Measurements from ENCODE around the gene PPP1R15B. TPM values are rescaled to one million over a fixed set of nuclear protein-coding genes. Genes with fewer than 3 reads are reported as not detected.

The PPP1R15B gene
- total RNA-seq, 1 donor, result 30.3 TPM

DNA sequence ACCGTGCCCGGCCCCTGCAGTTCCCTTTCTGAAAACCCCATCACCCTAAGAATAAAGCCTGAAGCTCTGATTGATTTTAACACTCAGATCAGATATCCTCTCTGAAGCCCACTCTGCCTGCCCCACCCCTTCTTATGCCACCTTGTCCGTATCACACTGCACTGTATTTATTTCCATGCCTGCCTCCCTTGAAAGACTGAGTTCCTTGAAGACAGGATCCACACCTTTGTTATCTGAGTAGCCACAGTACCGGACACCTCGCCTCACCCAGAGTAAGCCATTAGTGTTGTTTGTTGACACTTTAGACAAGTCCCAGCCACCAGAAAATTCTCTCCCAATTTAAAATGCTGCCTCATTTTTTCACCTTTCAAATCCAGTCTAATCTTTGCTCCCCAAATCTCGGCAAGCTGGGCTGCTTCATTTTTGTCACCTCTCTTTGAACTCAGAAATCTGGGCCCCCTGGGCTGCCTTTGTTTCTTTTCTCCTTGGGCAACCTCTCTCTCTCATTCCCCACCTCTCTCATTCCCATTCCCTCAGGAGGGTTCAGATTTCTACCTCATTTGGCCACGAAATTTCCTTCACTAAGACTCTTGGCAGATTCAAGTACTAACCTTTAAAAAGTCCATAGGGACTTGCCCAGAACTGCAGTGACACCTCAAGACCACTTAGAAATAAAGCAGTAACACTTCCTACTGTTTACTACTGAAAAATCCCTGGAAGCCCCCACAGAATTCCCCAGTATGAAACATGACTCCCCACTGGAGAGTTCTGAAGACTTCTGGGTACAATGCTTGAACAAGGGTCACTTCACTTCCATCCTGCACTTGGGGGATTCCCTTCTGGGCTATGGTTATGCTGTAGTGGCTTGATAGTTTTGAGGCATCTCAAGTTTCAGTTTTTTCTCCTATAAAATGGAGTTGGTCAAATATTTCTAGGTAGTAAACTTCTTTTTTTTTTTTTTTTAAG, 8.7 kb upstream of the PPP1R15B start:
- no peak overlapping the region for H3K4me3 ChIP-seq (ENCODE audit: low read depth, low read length)
- no peak for DNase-seq (ENCODE audit: low read depth)
- no peak for TF ChIP-seq CTCF (IDR thresholded peaks at IDR 0.05; ENCODE audit: insufficient read depth, low read length)

GRCh38 chr1:204419064-204419403, 7.4 kb upstream of the PPP1R15B start:
- no peak overlapping the region for H3K4me3 ChIP-seq (ENCODE audit: low read depth, low read length)
- peak; percentile 45 for DNase-seq (ENCODE audit: low read depth)
- no peak for TF ChIP-seq CTCF (IDR thresholded peaks at IDR 0.05; ENCODE audit: insufficient read depth, low read length)

DNA sequence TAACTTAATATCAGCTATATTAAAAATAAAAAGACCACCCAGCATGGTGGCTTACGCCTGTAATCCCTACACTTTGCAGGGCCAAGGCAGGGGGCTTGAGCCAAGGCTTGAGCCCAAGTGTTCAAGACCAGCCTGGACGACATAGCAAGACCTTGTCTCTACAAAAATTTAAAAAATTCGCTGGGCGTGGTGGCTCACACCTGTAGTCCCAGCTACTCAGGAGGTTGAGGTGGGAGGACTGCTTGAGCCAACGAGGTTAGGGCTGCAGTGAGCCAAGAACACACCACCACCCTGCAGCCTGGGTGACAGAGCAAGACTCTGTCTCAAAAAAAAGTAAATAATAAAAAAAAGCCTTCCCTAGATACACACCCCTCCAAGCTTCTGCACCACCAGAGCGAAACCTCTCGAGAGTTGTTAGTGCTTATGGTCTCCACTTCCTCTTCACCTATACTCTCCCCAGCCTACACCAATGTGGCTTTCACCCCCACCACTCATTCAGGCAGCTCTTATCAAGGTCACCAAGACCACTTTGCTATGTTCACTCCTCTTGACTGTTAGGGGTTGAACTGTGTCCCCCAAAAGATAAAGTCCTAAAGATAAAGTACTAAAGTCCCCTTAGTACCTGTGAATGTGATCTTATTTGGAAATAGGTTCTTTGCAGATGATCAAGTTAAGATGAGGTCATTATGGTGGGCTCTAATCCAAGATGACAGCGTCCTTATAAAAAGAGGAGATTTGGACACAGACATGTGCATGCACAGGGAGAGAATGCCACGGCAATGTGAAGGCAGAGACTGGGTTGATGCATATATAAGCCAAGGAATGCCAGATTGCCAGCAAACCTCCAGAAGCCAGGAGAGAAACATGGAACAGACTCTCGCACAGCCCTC, 6.8 kb upstream of the PPP1R15B start:
- no peak overlapping the region for H3K4me3 ChIP-seq (ENCODE audit: low read depth, low read length)
- DNase-seq (ENCODE audit: low read depth), result peak; percentile 50
- no peak for TF ChIP-seq CTCF (IDR thresholded peaks at IDR 0.05; ENCODE audit: insufficient read depth, low read length)

GRCh38 chr1:204417074-204417997, 5.7 kb upstream of the PPP1R15B start:
- DNase-seq (ENCODE audit: low read depth), result peak; percentile 97
- TF ChIP-seq CTCF (IDR thresholded peaks at IDR 0.05; ENCODE audit: insufficient read depth, low read length), result no peak
- H3K4me3 ChIP-seq (ENCODE audit: low read depth, low read length), result peak overlapping the region; percentile 32

DNA sequence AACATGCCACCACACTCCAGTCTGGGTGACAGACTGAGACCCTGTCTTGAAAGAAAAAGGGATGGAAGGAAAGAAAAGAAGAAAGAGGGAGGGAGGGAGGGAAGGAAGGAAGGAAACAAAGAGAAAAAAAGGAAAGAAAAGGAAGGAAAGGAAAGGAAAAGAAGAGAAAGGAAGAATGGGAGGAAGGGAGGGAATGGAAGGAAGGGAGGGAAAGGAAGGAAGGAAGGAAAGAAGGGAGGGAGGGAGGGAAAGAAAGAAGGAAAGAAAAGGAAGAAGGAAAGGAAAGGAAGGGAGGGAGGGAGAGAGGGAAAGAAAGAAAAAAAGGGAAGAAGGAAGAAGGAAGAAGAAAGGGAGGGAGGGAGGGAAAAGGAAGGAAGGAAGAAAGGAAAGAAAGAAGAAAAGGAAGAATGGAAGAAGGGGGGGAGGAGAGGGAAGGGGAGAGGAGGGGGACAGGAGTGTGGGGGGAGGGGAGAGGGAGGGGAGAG, 5.0 kb upstream of the PPP1R15B start:
- no peak for TF ChIP-seq CTCF (IDR thresholded peaks at IDR 0.05; ENCODE audit: insufficient read depth, low read length)
- no peak for DNase-seq (ENCODE audit: low read depth)
- no peak overlapping the region for H3K4me3 ChIP-seq (ENCODE audit: low read depth, low read length)

- no peak for DNase-seq (ENCODE audit: low read depth)
- no peak for TF ChIP-seq CTCF (IDR thresholded peaks at IDR 0.05; ENCODE audit: insufficient read depth, low read length)
- no peak overlapping the region for H3K4me3 ChIP-seq (ENCODE audit: low read depth, low read length)
Observed at GRCh38 chr1:204415351-204415750, 3.7 kb upstream of the PPP1R15B start.
